HG02973 (cell line): Measurements from ENCODE around the gene CLCN5.

Source experiments
- ATAC-seq: cut with Tn5 transposase; IDR thresholded peaks from one replicate; pipeline ENCODE4 v1.9.1; 2021; ENCODE audit warnings: moderate library complexity; ENCODE audit not compliant: unreplicated experiment

The CLCN5 gene

DNA sequence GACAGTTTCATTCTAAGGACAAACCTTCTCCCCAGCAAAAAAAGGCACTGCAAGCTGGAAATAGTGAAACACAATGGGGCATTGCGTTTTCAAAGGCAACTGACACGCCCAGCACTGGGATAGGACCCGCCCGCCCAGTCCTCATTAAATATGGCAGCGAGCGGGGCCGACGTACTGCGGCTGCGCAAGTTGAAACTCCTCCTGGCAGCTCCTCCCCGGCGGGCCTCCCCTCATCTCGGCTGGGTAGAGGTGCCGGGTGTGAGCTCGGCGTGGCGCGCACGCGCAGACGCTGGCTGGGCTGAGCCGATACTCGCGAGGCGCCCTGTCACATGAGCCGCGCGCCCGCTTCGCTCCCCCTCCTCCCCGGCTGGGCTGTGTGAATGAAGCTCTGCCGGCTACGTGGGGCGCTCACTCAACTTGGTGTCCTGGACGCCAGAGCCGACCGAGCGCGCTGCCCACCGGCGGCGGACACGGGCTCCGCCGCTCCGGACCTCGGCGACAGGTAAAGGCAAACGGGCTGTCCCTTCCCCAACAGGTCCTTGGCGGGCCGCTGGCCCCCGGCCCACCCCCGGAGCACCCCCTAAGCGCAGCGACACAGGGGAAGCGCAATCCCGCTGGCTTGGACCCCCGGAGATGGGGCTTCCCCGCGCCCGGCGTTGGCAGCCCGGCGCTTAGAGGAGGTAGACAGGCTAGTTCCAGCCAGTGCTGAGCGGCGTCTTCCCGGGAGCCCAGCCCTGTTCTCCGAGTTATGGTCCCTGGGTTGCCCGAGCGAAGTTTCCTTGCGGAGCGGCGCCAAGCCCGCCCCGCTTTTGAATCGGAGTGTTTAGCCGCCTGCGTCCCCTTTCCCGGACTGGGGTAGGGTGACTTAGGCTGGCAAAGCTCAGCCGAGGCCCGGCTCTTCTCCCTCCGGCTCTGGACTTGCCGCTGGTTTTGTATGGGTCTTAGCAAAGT is at the start of gene CLCN5:
TSS of gene CLCN5 (plus strand) at position 306 of the 951 bp plus-strand sequence. CDS start 2,703 bp downstream, outside the sequence.
- ATAC-seq, result peak; percentile 94

DNA sequence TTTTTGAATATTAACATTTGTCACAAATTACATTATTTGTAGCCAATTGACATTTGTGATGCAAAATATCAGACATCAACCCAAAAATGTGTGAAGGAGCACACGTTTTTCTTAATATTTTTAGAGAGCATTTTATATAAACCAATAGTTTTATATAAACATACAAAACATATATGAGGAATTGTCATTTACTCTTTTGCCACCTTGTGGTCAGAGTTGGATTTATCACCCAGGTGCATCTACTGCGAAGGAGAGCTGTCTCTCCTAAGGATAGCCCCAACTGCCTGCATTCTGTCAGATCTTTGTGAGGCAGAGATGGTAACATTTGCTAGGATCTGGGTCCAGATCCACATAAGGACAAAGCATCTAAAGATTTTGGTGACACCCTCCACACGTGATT is 45.6 kb upstream of the CLCN5 start:
- ATAC-seq, result no peak

DNA sequence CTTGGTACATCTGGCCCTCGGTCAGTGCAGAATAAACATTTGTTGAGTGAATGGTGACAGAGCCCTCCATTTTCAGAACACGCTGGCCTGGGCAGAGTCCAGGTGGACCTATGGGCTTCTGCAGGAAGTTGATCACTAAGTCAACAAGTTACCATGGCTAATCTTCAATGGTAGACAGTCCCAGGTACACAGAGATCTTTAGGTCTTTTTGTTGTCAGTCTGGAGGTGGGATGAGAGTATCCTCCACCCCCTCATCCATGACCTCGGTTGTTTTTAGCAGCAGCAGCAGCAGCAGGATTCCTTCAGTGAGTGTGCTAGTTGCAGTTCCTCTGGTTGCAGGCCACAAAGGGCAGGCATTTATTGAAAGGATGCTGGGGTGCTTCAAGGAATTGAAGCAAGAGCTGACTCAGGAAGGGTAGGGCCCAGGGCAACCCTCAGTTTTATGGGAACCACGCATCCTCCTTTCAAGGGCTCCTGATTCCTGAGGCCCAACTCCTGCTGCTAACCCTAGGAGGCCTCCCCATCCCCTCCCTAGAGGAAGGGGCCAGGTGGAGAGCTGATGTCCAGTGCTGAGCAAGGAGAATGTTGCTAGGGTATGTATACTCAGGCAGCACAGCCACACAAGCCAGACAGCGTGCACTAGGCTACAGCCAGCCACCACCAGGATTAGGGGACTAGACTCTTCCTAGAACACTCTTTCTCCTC is 44.8 kb upstream of the CLCN5 start:
- ATAC-seq, result no peak

DNA sequence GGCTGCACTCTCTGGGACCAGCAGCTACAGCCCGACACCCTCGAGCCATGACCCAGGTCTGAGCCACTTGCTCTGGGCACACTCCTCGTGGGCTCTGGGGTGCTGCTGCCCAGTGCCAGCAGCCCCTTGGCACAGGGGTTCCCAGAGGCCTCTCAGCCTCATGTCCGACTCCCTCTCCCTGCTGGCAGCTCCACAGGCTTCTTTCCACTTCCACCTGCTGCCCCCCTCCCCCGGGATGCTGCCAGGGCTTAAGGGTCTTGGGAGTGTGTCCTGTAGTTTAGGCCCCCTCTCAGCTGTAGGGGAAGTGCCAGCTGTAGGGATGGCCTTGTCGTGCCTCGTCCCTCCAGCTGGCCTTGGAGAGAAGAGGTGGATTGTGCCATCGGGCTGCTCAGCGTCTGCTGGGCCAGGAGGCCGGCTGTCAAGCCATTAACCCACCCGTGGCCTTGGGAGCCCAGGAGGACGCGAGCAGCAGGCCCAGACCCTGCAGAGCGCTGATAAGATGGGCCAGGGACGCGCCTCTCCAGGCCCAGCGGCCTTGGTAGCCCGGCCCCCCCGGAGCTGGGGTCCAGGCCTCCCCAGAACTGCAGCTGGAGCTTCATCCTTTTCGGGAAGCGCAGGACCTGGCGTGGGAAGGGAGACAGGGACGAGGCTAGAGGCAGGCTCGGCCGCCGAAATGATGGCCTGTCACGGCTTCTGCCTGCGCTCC is 44.1 kb upstream of the CLCN5 start:
- no peak for ATAC-seq

DNA sequence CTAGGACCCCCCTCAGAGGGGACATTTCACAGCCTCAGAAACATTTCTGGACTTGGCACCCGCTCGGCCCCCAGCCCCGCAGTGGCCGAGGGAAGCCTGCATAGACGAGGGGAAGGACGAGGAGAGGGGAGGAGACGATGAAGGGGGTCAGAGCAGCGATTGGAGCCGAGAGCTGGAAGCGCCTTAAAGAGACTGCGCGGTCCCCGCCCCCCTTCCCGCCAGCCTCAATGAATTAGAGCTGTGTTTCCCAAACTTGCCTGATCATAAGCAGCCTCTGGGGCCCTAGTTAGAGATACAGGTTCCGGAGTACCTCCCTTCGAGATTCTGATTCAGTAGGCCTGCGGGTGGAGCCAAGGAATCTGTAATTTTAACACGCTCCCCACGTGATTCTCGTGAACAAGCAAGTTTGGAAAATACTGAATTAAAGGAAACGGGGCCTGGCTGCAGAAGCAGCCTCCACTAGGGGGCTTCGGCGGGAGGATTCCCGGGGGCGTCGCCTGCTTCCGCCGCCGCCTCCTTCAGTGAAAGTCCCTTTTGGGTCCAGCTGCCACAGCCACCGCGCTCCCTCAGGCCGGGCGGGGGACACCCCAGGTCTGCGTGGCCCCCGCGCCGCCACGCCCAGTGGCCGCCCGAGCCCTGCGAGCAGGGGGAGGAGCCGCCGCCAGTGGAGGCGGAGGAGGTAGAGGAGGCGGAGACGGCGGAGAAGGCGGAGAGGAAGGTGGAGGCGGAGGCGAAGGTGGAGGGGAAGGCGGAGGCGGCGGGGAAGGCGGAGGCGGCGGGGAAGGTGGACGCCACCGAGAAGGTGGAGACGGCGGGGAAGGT is 43.4 kb upstream of the CLCN5 start, which contains the start of gene USP27X:
TSS of gene USP27X (plus strand) at position 651 of the 822 bp plus-strand sequence. CDS start 824 bp downstream, outside the sequence.
- peak; percentile 85 for ATAC-seq

DNA sequence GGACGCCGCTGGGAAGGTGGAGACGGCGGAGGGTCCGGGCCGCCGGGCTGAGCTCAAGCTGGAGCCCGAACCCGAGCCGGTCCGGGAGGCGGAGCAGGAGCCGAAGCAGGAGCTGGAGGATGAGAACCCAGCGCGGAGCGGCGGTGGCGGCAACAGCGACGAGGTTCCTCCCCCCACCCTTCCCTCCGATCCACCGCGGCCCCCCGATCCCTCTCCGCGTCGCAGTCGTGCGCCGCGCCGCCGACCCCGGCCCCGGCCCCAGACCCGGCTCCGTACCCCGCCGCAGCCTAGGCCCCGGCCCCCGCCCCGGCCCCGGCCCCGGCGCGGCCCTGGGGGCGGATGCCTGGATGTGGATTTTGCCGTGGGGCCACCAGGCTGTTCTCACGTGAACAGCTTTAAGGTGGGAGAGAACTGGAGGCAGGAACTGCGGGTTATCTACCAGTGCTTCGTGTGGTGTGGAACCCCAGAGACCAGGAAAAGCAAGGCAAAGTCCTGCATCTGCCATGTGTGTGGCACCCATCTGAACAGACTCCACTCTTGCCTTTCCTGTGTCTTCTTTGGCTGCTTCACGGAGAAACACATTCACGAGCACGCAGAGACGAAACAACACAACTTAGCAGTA is 42.6 kb upstream of the CLCN5 start:
- ATAC-seq, result peak; percentile 13

DNA sequence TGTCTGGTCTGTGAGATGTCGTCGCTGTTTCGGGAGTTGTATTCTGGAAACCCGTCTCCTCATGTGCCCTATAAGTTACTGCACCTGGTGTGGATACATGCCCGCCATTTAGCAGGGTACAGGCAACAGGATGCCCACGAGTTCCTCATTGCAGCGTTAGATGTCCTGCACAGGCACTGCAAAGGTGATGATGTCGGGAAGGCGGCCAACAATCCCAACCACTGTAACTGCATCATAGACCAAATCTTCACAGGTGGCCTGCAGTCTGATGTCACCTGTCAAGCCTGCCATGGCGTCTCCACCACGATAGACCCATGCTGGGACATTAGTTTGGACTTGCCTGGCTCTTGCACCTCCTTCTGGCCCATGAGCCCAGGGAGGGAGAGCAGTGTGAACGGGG is 41.7 kb upstream of the CLCN5 start:
- ATAC-seq, result no peak

DNA sequence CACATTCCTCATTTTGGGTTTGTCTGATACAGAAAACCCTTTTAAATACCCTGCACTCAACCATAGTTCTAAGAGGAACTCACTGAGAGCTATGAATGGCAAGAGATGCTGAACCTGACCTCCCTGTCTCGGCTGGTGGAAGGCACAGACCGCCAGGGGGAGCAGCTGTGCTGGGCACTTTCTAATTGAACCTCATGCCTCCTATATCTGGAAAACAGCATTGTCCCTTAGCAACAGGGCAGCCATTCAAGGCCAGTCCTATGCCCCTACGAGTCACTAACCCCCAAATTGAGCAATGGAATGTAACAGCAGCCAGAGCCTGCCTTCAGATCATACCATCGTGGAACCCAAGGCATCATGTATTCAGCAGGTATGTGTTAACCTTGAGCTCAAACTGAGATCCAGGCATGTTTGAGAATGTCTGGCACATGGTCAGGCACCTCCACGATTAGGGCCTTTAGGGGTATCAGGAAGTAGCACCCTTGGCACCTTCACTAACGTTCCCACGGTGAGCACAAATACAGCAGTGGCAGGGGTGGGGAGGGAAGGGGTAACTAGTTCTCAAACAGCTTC is 38.0 kb upstream of the CLCN5 start:
- peak; percentile 54 for ATAC-seq

DNA sequence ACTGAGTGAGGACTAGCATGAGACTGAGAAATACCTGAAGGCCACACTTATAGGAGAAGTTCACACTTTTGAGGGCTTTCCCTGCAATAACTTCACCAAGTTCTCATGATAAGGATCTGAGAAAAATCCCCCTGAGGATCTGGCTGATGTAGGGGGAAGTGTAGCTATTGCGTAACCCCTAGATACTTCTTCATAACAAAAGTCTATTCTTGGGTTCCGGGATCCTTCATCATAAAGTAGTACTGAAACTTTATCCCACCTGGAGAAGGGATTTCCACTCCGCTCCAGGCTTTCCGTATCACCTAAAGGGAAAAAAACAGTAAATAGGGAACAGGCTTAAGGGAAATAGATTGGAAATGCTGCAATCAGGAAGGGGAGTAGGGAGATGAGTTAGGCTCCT is 29.9 kb upstream of the CLCN5 start:
- no peak for ATAC-seq

DNA sequence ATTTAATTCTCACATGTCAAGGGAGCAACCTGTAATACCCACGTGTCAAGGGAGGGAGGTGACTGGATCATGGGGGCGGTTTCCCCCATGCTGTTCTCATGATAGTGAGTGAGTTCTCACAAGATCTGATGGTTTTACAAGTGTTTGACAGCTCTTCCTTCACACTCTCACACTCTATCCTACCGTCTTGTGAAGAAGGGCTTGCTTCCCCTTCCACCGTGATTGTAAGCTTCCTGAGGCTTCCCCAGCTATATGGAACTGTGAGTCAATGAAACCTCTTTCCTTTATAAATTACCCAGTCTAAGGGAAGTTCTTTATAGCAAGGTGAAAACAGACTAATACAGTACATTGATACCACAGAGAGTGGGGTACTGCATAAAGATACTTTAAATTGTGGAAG is 25.4 kb upstream of the CLCN5 start:
- ATAC-seq, result no peak

DNA sequence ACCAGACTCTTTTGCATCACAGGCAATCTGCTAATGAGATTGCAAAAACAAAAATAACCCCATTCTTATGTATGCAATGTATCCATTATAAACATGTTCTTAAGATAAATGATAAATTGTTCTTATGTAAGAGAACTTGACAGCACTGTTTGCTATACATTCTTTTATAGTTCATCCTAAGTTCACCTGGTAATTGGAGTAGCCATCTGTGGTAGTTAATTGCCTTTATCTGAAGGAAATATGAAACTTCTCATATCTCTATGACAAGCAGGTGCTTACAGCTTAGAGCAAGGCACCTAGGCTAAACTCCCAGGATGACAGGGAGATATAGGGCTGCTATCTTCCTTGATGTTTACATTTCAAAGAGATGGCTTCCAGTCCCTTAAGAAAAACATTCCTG is 21.3 kb upstream of the CLCN5 start:
- no peak for ATAC-seq

DNA sequence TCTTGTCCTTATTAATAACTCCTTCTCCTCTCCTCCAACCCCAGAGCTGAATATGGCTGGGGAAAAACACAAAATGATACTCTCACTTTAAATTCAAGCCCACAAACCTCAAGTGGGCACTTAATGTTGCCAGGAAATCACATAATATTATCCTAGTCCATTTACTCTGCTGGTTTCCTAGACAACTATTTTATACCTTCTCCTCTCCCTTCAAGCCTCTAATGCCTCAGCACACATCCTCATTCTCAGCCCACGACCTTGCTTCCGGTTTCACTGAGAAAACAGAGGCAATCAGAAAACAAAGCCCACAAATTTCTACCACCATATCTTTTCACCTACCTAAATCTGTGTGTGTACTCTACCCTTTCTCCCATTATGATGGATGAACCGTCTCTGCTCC is 12.1 kb upstream of the CLCN5 start:
- ATAC-seq, result peak; percentile 86

DNA sequence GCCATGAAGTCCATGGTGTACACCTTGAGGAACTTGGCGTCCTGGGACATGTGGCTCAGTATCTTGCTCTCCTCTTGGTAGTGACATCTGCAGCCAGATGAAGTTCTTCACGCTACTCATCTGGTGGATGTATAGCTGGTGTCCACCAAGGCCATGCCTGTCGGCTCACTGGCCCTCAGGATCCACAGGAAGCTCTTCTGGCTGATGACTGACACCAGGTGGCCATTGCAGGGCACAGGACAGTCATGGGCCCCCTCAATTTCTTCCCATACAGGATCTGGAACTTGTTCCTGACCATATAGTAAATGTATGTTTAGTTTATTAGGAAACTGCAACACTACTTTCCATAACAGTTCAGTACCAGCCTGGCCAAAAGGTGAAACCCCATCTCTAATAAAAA is 10.3 kb upstream of the CLCN5 start:
- ATAC-seq, result no peak

DNA sequence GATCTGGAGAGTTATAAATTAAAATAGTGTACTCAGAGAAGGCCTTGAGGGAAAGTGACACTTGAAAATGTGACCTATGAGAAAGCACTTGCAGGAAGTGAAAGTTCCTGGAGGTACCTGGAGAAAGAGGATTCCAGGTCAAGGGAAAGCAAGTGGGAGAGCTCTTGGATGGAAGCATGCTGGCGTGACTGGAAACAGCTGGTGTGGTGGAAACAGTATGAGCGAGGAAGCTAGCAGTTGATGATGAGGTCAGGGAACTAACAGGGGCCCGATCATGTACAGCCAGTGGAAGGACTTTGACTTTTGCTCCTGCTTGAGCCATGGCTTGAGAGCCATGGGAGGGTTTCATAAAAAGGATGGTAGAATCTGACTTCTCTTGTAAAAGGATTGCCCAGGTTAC is 9.5 kb upstream of the CLCN5 start:
- no peak for ATAC-seq

DNA sequence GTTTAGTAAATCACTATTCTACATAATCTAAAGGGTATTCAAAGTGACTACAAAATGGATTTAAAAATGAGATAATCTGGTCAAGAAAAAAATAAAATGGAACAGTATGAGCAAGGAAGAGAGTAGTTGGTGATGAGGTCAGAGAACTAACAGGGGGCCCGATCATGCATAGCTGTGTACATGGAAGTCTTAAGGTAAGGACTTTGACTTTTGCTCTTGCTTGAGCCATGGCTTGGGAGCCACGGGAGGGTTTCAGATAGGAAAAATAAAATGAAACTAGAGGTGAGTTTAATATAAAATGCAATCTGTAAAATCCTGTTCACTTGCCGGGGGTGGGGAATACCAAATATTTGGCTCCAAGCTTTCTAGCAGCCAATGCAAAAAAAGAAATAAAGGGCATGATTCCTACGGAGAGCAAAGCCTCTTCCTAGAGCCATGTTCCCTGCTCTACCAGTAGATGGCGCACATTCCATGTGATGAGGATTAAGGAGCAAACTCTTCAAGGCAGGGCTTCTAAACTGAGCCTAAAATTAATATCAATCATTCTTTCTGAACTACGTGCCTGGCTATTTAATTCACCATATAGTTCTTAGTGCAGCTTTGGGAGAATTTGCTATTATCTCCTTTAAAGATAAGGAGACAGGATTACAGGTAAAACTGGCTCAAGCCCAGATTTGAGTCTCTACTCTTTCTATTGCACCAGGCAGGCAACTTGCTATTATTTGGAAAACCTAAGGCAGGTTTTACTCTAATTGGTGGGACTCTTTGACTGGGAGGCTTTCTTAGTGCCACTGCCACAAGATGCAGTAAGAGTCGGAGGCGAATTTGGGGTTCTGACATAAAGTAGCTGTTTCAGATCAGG is 6.8 kb upstream of the CLCN5 start:
- ATAC-seq, result no peak

DNA sequence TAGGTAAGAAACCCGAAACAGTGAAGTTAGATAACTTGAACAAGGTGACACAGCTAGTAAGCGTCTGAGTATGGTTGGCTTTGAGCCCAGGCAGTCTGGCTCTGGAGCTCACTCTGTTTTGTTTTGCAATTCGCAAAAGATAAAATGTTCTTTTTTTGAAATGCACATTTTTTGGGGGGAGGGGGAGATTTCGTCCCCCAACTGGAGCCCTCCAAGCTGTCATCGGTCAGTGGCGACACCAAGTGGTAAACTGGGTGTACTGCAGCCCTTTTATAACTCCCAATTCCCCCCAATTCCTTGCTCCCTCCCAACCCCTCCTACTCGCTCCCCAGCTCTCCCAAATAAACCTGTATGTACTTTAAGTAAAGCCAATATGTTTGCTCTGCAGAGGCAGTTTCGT is 2.8 kb upstream of the CLCN5 start:
- no peak for ATAC-seq

DNA sequence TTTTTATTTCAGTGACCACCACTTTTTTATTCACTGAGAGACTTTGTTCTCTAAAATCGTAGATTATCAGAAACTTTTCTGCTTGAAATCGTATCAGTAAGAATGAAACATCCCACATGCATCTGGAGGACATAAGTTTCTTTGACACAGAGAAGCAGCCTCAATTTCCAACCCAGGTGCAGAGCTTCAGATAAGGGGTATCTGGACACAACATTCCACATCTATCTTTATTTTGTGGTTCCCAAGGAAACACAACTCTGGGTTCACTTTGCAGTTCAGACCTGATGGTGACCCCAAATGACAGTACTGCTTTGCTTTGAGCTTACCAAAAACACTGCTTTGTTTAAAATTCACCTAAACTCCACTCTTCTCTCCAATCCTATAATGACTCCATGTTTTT is 1.3 kb upstream of the CLCN5 start:
- ATAC-seq, result no peak

DNA sequence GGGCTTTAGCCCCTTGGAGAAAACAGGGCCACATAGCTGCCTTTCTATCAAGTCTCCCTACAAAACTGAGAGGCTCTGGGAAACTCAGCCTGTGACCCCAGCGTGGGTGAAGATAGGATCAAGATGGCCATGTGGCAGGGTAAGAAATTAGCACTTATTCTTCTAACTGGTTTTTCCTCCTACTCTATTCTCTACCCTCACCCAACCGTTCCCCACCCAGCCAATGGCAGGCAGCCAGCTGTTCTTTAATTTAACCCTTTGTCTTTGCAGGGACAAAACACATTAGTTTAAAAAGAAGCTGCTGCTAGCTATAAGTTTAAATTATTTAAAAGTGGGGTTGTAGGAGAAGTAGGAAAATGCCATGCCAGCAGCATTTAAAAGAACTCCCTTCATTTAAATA is 2.8 kb downstream of the CLCN5 start:
- ATAC-seq, result no peak

DNA sequence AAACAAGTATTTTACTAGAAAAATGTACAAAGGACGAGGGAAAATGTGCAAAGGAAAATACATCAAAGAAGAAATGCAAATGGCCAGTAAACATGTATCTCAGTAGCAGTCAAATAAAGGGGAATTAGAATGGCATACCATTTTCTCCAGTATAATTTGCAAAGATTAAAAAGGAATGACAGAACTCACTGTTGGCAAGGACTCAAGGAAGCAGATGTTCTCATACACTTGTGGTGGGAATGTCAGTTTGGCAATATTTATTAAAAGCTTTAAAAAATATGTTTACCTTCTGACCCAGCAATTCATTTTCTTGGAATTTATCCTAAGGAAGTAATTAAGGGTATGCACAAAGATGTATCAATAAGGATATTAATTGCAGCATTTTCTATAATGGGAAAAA is 7.6 kb downstream of the CLCN5 start:
- no peak for ATAC-seq
